D341Med (cell line): ENCODE results near the gene UTP20.

Experiments
- DNase-seq: peaks from one replicate; pipeline ENCODE4 v3.0.0; 2012; ENCODE audit warnings: low spot score

Gene UTP20

GRCh38 chr12:101280006-101280505 is at the start of gene UTP20:
TSS of gene UTP20 (plus strand) at chr12:101280105. CDS start at chr12:101280283, 178 bp downstream.
- DNase-seq: peak; percentile 96

GRCh38 chr12:101230547-101230946 is 49.4 kb upstream of the UTP20 start:
- no peak for DNase-seq

GRCh38 chr12:101231636-101232035 is 48.3 kb upstream of the UTP20 start:
- DNase-seq: no peak

GRCh38 chr12:101235686-101236085 is 44.2 kb upstream of the UTP20 start:
- DNase-seq: no peak

- DNase-seq: no peak
These were observed 41.6 kb upstream of the UTP20 start for GRCh38 chr12:101238306-101238705.

GRCh38 chr12:101238800-101239329 is 41.0 kb upstream of the UTP20 start:
- no peak for DNase-seq

- no peak for DNase-seq
These were observed 36.8 kb upstream of the UTP20 start for GRCh38 chr12:101243074-101243473.

- DNase-seq: no peak
These were observed 36.3 kb upstream of the UTP20 start for GRCh38 chr12:101243616-101244015.

GRCh38 chr12:101256266-101256665 is 23.6 kb upstream of the UTP20 start:
- DNase-seq: no peak

- no peak for DNase-seq
These were observed 22.5 kb upstream of the UTP20 start for GRCh38 chr12:101257357-101257756.

GRCh38 chr12:101267111-101267510 is 12.8 kb upstream of the UTP20 start:
- DNase-seq: no peak

GRCh38 chr12:101276433-101276832 is 3.5 kb upstream of the UTP20 start:
- DNase-seq: no peak

GRCh38 chr12:101277443-101277842 is 2.5 kb upstream of the UTP20 start:
- DNase-seq: no peak

- no peak for DNase-seq
These were observed 7.5 kb downstream of the UTP20 start for GRCh38 chr12:101287357-101287756.

- no peak for DNase-seq
These were observed 17.8 kb downstream of the UTP20 start for GRCh38 chr12:101297661-101298060.

- DNase-seq: no peak
These were observed 18.5 kb downstream of the UTP20 start for GRCh38 chr12:101298426-101298825.

GRCh38 chr12:101299346-101299745 is 19.4 kb downstream of the UTP20 start:
- DNase-seq: no peak

GRCh38 chr12:101299931-101300330 is 20.0 kb downstream of the UTP20 start:
- no peak for DNase-seq

GRCh38 chr12:101302741-101303140 is 22.8 kb downstream of the UTP20 start:
- no peak for DNase-seq

GRCh38 chr12:101305226-101305779 is 25.4 kb downstream of the UTP20 start:
- DNase-seq: no peak

GRCh38 chr12:101305794-101306193 is 25.9 kb downstream of the UTP20 start:
- DNase-seq: peak; percentile 54

GRCh38 chr12:101322480-101322879 is 42.6 kb downstream of the UTP20 start:
- DNase-seq: no peak

- DNase-seq: no peak
These were observed 43.4 kb downstream of the UTP20 start for GRCh38 chr12:101323255-101323654.

GRCh38 chr12:101325590-101325989 is 45.7 kb downstream of the UTP20 start:
- no peak for DNase-seq
